HCT116 (cell line): ENCODE measurements around the gene ZNF777.

ENCODE experiments used
- EGR1 ChIP-seq: IDR thresholded peaks from 2 replicates; pipeline ENCODE4 v1.6.1; 2012; ENCODE audit warnings: low read depth
- EZH2 ChIP-seq: fragments of 200-600 bp; sonication (generic); IDR thresholded peaks from 2 replicates; pipeline ENCODE4 v1.6.1; 2017; ENCODE audit warnings: antibody characterized with exemption, mixed run types
- POLR2A ChIP-seq: IDR thresholded peaks from 2 replicates; pipeline ENCODE4 v1.7.0; 2011; ENCODE audit warnings: borderline replicate concordance; ENCODE audit not compliant: insufficient read depth, insufficient read length; ENCODE audit errors: extremely low read depth
- POLR2AphosphoS5 ChIP-seq: IDR thresholded peaks from 2 replicates; pipeline ENCODE4 v1.6.1; 2011; ENCODE audit warnings: mild to moderate bottlenecking, low read depth, low read length, moderate library complexity
- RAD21 ChIP-seq: IDR thresholded peaks from 2 replicates; pipeline ENCODE4 v1.6.1; 2012; ENCODE audit warnings: low read depth, mild to moderate bottlenecking
- SIN3A ChIP-seq: IDR thresholded peaks from 2 replicates; pipeline ENCODE4 v1.6.1; 2012; ENCODE audit warnings: low read depth
- TCF7L2 ChIP-seq: IDR thresholded peaks from 2 replicates; pipeline ENCODE4 v1.7.0; 2011; ENCODE audit warnings: borderline replicate concordance, inconsistent platforms; ENCODE audit not compliant: insufficient read depth, insufficient read length; ENCODE audit errors: extremely low read depth
- YY1 ChIP-seq: IDR thresholded peaks from 2 replicates; pipeline ENCODE4 v1.6.1; 2011; ENCODE audit warnings: low read length, low read depth, moderate library complexity, mild to moderate bottlenecking; ENCODE audit not compliant: insufficient replicate concordance; ENCODE audit errors: extremely low read depth
- TF ChIP-seq, protein P1 (sequence below), 3 experiments: fragments of 200-600 bp in 1 of 3; sonication (generic) in 1 of 3; IDR thresholded peaks in 2 of 3; conservative IDR thresholded peaks in 1 of 3; 2 replicates each; pipeline ENCODE4 v1.5.1; 2012 to 2017; ENCODE audit warnings: low read depth in 2 of 3, low read length in 2 of 3, antibody characterized with exemption in 1 of 3, borderline replicate concordance in 1 of 3, control low read depth in 1 of 3, mild to moderate bottlenecking in 1 of 3, mixed read lengths in 1 of 3, mixed run types in 1 of 3, moderate library complexity in 1 of 3; ENCODE audit not compliant: insufficient read depth in 1 of 3
- TF ChIP-seq, protein P2 (sequence below): IDR thresholded peaks from 2 replicates; pipeline ENCODE4 v1.6.1; 2012
- TF ChIP-seq, protein P3 (sequence below): IDR thresholded peaks from 2 replicates; pipeline ENCODE4 v1.6.1; 2012
- TF ChIP-seq, protein P4 (sequence below): IDR thresholded peaks from 2 replicates; pipeline ENCODE4 v1.6.1; 2012; ENCODE audit warnings: low read depth
- TF ChIP-seq, protein P5 (sequence below): IDR thresholded peaks from 2 replicates; pipeline ENCODE4 v1.6.1; 2011; ENCODE audit warnings: mild to moderate bottlenecking, low read length, moderate library complexity; ENCODE audit not compliant: insufficient replicate concordance; ENCODE audit errors: extremely low read depth

DNA sequence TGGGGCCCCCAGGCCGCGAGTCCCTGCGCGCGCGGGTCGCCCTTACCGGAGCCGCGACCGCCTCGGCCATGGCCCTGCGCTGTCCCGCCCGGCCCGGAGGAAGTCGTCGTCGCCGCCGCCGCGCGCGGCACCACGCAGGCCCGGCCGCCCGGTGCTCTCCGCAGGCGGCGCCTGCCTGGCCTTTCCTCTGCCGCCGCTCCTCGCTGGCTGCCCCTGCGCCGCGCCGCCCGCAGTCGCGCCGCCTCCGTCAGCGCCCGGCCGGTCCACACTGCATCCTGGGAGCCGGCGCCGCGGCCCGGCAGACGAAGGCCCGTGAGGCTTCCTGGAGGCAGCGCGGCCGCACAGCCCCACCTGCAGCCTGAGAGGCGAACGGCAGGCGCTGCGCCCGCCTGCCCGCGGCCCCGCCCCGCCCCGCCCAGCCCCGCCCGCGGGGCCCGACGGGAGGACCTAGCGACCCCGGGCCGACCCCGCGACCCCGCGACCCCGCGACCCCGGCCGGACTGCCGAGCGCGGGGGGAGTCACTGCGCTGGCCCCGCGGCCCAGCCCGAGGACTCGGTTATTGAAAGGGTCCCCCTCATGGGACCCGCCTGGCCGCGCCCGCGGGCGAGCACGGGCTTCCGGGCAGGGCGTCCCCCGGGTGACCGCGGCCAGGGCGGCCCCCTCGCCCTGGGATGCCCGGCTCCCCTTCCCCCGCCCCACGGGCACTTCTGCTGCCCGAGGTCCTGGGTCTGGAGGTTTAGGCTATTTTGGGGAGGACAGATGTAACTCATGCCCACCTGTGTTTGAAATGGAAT, 36.8 kb upstream of the ZNF777 start, which contains the start of gene ZNF746:
- TF ChIP-seq, protein P1, sequence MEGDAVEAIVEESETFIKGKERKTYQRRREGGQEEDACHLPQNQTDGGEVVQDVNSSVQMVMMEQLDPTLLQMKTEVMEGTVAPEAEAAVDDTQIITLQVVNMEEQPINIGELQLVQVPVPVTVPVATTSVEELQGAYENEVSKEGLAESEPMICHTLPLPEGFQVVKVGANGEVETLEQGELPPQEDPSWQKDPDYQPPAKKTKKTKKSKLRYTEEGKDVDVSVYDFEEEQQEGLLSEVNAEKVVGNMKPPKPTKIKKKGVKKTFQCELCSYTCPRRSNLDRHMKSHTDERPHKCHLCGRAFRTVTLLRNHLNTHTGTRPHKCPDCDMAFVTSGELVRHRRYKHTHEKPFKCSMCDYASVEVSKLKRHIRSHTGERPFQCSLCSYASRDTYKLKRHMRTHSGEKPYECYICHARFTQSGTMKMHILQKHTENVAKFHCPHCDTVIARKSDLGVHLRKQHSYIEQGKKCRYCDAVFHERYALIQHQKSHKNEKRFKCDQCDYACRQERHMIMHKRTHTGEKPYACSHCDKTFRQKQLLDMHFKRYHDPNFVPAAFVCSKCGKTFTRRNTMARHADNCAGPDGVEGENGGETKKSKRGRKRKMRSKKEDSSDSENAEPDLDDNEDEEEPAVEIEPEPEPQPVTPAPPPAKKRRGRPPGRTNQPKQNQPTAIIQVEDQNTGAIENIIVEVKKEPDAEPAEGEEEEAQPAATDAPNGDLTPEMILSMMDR (IDR thresholded peaks at IDR 0.05 in 2 of 3, conservative IDR thresholded peaks at IDR 0.05 in 1 of 3; ENCODE audit: borderline replicate concordance in 1 of 3, insufficient read depth in 1 of 3, low read depth in 2 of 3, low read length in 2 of 3): peak; percentile 34 to 57 (median 49); a peak in 4 of 6 replicates
- TF ChIP-seq POLR2A (peak; percentile 64), EZH2 (no peak), TCF7L2 (peak; percentile 21), POLR2AphosphoS5 (peak; percentile 72), SIN3A (peak; percentile 66; the same call in 1 of the 2 replicates), EGR1 (no peak), YY1 (peak; percentile 44), RAD21 (peak; percentile 68)
- TF ChIP-seq, protein P2, sequence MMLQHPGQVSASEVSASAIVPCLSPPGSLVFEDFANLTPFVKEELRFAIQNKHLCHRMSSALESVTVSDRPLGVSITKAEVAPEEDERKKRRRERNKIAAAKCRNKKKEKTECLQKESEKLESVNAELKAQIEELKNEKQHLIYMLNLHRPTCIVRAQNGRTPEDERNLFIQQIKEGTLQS: no peak
- TF ChIP-seq, protein P3, sequence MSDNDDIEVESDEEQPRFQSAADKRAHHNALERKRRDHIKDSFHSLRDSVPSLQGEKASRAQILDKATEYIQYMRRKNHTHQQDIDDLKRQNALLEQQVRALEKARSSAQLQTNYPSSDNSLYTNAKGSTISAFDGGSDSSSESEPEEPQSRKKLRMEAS: peak; percentile 76
- TF ChIP-seq, protein P4, sequence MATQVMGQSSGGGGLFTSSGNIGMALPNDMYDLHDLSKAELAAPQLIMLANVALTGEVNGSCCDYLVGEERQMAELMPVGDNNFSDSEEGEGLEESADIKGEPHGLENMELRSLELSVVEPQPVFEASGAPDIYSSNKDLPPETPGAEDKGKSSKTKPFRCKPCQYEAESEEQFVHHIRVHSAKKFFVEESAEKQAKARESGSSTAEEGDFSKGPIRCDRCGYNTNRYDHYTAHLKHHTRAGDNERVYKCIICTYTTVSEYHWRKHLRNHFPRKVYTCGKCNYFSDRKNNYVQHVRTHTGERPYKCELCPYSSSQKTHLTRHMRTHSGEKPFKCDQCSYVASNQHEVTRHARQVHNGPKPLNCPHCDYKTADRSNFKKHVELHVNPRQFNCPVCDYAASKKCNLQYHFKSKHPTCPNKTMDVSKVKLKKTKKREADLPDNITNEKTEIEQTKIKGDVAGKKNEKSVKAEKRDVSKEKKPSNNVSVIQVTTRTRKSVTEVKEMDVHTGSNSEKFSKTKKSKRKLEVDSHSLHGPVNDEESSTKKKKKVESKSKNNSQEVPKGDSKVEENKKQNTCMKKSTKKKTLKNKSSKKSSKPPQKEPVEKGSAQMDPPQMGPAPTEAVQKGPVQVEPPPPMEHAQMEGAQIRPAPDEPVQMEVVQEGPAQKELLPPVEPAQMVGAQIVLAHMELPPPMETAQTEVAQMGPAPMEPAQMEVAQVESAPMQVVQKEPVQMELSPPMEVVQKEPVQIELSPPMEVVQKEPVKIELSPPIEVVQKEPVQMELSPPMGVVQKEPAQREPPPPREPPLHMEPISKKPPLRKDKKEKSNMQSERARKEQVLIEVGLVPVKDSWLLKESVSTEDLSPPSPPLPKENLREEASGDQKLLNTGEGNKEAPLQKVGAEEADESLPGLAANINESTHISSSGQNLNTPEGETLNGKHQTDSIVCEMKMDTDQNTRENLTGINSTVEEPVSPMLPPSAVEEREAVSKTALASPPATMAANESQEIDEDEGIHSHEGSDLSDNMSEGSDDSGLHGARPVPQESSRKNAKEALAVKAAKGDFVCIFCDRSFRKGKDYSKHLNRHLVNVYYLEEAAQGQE: no peak
- TF ChIP-seq, protein P5, sequence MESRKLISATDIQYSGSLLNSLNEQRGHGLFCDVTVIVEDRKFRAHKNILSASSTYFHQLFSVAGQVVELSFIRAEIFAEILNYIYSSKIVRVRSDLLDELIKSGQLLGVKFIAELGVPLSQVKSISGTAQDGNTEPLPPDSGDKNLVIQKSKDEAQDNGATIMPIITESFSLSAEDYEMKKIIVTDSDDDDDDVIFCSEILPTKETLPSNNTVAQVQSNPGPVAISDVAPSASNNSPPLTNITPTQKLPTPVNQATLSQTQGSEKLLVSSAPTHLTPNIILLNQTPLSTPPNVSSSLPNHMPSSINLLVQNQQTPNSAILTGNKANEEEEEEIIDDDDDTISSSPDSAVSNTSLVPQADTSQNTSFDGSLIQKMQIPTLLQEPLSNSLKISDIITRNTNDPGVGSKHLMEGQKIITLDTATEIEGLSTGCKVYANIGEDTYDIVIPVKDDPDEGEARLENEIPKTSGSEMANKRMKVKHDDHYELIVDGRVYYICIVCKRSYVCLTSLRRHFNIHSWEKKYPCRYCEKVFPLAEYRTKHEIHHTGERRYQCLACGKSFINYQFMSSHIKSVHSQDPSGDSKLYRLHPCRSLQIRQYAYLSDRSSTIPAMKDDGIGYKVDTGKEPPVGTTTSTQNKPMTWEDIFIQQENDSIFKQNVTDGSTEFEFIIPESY: no peak
